GM18907 (cell line): Measurements from ENCODE around the gene NOP56.
"Not testable (repeated sequence)": the region's sequence is repeated elsewhere in the genome, so short reads cannot be mapped to it uniquely, and the experiment has no call there.

Experiments used
- ATAC-seq: cut with Tn5 transposase; IDR thresholded peaks from one replicate; pipeline ENCODE4 v1.9.1; 2021; ENCODE audit warnings: mild to moderate bottlenecking, moderate library complexity; ENCODE audit not compliant: unreplicated experiment

NOP56 gene

DNA sequence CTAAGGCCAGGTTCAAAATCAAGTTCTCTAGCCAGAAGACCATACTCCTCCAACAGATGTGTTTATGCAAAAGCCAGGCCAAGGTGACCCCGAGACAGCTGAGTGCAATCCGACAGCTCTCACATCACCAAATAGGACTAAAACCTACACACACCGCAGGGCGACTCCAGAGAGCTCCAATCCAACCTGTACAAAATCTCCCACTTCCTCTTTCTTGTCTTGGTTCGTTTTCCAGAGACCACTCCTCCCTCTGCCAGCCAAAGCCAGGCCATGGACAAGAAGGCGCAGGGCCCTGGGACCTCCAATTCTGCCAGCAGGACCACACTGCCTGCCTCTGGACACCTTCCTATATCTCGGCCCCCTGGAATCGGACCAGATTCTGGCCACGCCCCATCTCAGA, 11.5 kb upstream of the NOP56 start:
- ATAC-seq, result no peak

DNA sequence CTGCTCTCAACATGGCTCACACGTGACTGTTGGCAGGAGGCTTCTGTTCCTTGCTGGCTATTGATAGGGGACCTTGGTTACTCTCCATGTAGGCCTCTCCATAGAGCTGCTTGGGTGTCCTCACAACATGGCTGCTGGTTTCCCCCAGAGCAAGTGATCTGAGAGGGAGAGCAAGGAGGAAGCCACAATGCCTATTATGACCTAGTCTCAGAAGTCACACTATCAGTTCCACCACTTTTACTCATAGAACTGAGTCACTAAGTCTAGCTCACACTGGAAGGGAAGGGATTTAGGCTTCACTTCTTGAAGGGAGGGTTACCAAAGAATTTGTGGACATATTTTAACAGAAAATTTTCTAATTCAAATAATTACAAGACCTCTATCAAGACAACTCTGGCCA, 8.7 kb upstream of the NOP56 start:
- no peak for ATAC-seq

DNA sequence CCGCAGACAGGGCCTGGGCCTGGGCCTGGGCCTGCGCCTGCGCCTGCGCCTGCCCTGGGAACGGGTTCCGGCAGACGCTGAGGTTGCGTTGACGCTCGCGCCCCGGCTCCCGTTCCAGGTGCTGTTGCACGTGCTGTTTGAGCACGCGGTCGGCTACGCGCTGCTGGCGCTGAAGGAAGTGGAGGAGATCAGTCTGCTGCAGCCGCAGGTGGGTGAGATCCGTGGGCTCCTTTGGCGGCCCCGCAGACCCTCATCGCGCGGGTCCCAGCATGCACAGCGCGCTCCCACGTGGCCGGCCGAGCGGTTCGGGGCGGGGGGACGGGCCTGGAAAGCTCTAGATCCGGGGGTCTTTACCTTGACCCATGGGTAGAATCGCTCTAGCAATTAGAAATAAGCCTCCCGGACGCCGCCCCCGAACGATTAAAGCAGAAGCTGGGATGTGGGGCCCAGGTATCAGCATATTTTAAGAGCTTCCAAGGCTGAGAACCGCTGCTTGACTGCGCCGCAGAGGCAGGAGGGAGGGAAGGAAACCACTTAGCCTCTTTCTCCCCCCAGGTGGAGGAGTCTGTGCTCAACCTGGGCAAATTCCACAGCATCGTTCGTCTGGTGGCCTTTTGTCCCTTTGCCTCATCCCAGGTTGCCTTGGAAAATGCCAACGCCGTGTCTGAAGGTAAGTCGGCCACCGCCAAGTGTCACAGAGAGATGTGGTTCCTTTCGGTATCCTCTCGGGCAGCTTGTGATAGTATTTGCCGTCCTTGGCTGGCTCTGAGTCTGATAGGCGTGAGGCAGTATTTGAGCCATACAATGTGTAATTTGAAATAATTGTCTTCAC, 508 bp downstream of the NOP56 start:
- peak; percentile 53 for ATAC-seq

DNA sequence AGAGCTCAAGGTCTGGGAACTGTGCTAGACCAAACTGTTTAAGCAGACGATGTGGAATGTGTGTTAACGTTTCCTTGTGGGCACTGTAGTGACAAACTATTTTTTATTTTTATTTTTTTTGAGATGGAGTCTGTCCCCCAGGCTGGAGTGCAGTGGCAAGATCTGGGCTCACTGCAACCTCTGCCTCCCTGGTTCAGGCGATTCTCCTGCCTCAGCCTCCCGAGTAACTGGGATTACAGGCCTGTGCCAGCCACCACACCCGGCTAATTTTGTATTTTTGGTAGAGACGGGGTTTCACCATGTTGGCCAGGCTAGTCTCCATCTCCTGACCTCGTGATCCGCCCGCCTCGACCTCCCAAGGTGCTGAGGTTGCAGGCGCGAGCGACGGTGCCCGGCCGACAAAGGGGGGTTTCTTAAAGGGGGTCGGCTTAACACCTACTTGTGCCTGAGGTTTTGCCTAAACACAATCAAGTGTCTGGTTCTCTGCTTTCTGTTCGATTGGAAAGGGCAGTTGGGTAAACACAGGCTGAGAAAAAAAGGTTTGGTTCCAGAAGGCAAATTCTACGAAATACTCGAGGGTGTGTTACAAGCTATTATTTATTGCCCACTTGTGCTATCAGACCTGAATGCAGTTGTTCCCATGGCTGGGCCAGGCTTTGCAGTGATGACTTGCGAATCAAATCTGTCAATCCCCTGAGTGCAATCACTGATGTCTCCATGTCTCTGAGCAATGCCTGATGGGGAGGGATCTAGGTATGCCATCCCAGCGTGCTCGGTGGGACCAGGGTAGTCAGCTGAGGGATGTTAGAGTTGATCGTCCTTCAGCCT, 1.3 kb downstream of the NOP56 start:
- ATAC-seq, result no peak

DNA sequence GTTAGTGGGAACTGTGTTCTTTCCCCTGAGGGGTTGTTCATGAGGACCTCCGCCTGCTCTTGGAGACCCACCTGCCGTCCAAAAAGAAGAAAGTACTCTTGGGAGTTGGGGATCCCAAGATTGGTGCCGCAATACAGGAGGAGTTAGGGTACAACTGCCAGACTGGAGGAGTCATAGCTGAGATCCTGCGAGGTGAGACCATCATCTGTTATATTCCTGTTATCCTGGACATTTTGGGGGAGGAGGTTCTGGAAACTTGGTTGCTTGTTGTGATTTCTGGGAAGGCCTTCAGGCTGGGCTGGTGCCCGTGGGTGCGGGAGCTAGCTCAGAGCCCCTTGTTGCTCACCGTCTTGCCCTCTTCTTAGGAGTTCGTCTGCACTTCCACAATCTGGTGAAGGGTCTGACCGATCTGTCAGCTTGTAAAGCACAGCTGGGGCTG, 2.0 kb downstream of the NOP56 start:
- ATAC-seq, result no peak

DNA sequence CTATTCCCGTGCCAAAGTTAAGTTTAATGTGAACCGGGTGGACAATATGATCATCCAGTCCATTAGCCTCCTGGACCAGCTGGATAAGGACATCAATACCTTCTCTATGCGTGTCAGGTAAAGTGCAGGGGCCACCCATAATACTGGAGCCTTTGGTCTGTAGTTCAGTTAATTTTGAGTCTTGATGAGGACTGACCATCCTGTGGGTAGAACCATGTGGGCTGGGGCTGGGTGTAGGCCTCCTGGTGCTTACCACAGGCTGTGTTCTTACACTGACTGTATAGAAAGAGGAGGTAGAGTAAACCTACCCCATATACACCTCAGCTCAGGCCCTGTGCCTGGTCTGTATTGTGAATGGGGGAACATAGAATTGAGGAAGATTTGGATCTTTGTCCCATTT, 2.4 kb downstream of the NOP56 start:
- no peak for ATAC-seq

DNA sequence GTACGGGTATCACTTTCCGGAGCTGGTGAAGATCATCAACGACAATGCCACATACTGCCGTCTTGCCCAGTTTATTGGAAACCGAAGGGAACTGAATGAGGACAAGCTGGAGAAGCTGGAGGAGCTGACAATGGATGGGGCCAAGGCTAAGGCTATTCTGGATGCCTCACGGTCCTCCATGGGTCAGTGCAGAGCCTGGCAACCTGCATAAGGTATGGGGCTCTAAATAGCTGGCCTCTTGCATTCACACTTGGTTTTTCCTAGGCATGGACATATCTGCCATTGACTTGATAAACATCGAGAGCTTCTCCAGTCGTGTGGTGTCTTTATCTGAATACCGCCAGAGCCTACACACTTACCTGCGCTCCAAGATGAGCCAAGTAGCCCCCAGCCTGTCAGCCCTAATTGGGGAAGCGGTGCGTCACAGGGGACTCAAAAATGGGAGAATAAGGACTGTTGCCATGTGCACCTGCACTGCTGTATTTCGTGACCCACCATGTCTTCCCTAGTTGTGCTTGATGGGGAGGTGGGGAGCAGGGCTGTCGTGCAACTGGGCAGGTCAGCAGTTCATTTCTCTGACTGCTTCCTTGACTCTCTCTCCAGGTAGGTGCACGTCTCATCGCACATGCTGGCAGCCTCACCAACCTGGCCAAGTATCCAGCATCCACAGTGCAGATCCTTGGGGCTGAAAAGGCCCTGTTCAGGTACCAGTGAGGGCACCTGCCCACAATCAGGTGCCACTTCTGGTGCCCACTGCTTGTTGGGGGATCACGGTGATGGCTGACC, 3.1 kb downstream of the NOP56 start:
- no peak for ATAC-seq

DNA sequence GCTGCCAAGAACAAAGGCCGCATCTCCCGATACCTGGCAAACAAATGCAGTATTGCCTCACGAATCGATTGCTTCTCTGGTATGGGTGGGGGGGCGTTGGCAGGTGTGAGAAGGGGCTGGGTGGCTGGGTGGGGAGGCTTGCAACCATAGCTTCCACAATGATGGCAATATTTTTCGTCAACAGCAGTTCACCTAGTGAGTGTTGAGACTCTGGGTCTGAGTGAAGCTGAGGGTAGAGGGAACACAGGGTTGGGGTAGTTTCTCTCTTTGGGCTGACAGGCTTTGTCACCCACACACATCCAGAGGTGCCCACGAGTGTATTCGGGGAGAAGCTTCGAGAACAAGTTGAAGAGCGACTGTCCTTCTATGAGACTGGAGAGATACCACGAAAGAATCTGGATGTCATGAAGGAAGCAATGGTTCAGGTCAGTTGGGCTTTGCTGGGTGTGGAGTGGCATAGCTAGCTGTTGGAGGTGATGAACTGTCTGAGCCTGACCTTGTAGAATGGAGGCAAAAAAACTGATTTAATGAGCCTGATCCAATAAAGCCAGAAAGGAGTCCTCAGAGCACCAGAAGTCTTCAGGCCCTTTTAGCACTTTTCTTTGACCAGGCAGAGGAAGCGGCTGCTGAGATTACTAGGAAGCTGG, 4.2 kb downstream of the NOP56 start:
- no peak for ATAC-seq

DNA sequence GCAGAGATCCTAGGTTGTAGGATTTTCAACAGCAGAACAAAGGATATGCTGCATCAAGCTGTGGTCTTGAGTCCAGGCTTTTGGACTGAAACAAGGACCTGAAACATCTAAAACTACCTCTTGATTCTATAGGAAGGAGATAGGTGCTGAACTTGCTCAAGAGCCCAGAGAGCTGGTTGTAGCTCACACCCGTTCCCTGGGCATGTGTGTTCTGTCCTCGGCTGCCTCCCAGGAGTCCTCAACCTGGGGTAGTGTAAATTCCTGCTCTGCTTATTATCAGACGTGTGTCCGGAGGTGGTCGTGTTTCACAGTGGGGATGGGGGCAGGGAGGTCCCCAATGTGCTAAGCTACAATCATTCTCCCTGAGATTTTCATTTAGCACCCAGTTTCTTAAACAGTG, 4.8 kb downstream of the NOP56 start:
- ATAC-seq, result no peak

DNA sequence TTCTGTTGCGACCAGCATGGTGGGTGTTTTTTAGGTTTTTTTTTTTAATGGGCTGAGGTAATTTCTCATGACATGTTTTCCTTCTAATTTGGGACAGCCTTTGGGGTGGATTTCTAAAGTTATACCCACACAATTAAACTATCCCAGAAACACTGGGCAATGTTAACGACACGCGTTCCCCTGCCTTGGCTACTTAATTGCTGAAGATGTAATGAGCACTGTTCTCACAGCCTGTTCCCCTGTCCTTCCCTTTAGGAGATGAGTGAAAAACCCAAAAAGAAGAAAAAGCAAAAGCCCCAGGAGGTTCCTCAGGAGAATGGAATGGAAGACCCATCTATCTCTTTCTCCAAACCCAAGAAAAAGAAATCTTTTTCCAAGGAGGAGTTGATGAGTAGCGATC, 5.2 kb downstream of the NOP56 start:
- ATAC-seq, result no peak

DNA sequence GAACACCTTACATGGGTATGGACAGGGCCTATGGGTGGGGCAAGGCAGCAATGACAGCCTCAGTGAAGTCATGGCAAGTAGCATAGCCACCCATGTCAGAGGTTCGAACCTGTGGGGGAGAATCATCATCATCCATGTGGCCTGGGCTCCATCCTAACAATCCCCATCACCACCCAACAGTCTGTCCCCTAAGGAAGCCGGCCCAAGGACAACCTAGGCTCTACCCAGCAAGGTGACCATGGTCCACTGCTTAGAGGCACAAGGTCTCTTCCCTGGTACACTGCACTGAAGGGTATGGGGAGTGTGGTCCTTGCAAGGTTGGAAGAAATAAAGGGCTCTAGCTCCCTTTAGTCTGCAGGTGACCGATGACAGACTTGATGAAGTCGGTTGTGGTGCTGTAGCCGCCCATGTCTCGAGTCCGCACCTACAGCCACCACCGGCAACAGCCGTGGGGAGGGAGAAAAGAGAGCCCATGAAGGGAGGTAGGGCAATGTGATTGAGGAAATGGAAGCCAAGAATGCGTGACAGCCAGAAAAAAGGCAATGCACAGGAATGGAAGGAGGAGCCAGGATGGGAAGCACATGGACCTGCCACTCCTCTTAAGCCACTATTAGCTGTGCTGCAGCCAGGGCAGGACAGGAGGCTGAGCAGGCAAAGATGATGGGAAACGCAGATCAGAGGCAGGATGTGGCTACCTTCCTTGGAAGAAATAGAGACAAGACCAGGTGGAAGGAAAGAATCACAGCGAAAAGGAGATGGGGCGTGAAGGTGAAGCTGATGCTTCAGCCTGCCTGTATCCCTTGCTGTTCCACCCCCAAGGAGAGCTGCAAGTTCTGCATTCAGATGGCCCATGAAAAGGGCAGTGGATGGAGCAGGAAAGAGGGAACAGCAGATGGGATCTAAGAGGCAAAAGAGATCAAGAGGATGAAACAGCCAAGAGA, 6.3 kb downstream of the NOP56 start:
- no peak for ATAC-seq

DNA sequence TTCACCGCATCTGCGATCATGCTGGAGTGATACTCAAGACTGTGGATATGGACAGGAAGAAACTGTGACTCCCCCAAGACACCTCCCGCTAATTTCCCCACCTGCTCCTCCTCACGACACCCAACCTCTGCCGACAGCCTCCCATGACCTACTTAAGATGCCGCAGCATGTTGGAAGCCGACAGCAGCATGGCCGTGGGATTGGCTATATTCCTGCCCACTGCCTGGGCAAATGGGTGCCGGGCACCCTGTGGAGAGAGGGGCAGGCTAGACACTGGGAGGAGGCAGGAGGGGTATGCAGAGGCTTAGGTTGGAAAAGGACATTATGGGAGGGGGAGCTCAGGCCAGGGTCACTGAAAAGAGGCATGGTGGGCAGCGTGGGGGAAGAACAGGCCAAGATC, 7.1 kb downstream of the NOP56 start:
- ATAC-seq, result no peak

DNA sequence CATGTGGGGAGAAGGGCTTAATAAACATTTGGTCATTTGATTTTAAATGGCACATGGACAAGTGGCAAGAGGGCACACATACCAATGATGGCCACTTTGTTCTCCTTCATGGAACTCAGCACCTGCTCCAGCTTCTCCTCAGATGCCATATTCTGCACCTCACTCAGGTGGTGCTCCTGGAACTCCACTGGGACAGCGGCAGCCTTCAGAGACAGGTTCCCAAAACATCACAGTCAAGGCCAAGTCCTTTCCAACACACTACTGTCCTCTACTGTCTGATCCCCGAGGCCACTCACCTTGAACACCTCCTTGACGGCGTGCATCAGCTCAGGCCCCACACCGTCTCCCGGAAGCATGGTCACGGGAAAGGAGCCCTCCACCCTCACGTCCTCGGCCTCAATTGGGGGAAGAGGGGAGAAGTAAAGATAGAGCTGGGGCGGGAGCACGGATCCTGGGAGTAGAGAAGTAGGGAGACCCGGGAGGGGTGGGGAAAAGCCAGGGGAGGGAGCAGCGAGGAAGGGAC, 11.0 kb downstream of the NOP56 start:
- no peak for ATAC-seq

DNA sequence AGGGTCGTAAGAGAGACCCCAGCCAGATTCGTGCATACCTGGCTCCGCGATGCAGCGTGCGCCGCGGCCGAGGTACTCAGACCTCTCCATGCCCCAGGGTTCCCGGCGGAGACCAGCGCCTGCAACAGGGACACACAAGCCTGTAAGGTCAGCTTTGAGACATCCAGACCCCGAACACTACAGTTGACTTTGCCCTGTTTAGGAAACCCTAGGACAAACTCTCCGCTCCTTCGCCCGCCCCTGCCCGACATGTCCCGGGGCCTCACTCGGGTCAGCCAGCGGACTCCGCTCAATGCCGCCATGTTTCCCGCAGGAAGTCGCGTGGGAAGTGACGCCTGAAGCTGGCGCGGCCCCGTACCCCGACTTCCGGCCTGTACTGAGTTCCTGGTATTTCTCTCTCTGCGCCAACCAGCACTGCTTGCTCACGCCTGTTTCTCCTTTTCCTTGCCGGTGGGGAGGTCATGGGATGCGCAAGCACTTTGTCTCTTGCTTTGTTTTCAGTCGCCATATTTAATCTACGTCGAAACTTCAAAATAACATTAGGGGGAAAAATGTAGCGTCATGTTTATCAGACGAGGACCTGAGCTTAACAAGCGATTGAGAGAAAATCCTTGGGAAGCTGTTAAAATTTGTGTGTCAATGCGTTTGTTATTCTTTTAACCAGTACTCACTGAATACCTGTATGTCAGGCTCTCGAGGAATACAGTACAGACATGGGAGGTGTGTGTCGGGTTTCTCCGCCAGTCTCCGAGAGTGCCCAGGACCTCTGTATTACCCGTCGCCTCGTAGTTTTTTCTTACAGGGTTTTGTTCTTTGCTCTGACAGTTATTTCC, 11.7 kb downstream of the NOP56 start, which contains the start of gene IDH3B:
Gene IDH3B, minus strand, starts transcription at position 330 of the 833 bp plus-strand sequence. Its CDS starts 28 bp downstream, at position 302.
- peak; percentile 73 for ATAC-seq

DNA sequence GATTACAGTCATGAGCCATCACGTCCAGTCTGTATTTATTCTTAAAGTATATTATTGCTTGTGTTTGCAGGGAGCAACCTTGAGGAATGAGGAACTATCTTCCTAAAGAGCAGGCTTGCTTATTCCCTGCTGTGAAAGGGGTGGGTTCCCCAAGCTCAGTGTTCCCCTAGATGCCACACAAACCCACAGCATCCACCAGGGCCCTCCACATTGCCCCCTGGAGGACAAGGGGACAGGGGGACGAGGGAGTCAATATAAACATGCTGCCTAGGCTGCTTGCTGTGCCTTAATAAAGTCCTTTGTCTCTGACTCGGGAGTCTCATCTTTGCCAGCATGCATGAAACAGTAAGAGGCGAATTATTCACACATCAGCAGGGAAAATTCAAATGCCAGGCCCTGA, 19.5 kb downstream of the NOP56 start:
- ATAC-seq, result no peak

DNA sequence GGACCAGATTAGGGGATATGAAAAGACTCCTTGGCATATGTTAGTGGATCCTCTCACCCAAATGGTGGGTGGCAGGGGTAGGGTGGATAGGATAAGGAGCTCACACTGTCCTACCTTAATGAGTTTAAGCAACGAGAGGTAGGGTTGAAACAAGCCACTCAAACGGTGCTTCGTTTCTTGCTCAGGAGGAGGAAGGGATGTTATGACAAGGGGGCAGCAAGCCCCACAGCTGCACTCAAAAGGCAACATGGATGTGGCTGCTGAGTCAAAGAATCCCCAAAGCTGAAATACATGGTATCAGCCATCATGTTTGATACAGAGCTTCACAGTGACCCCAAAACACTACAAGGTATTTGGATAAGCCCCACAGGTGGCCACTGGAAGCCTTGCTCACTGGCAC, 20.0 kb downstream of the NOP56 start:
- ATAC-seq, result no peak

DNA sequence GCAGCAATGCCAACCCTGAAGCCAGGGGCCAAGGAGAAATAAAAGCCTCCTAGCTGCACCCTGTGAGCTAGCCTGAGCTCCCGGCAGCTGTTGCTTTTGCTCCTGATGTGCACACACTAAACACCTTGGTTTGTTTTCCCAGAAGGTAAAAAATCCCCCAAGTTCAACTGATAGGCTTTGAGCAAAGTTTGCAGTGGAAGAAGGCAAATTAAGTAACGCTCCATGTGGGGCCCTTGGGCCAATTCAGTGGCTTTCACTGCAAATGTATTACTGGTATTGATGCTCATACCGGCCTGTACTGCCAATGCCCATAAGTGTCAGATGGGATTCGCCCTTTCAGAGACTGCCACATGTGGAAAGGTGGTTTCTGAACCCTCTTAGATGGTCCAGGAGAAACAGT, 21.0 kb downstream of the NOP56 start:
- no peak for ATAC-seq

DNA sequence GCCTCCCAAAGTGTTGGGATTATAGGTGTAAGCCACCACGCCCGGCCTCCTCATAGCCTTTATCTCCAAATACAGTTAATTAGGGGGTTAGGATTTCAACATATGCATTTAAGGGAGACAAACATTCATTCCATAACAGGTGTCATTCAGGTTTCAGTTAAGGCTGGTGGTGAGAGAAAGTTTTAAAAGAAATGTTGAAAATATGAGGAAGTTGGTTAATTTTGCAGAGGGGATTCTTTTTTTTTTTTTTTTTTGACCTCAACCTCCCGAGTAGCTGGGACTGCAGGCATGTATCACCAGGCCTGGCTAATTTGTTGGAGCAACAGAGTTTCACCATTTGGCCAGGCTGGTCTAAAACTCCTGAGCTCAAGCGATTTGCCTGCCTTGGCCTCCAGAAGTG, 27.6 kb downstream of the NOP56 start:
- no peak for ATAC-seq

DNA sequence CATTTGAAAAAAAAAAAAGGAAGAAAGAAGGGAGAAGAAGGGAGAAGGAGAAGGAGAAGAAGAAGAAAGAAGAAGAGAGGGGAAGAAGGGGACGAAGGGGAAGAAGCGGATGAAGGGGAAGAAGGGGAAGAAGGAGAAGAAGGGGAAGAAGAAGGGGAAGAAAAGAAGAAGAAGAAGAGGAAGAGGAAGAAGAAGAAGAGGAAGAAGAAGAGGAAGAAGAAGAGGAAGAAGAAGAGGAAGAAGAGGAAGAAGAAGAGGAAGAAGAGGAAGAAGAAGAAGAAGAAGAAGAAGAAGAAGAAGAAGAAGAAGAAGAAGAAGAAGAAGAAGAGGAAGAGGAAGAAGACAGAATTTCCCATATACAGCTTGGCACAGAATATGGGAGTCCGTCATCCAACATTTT, 29.6 kb downstream of the NOP56 start:
- ATAC-seq, result not testable (repeated sequence)
